ENCODE measurements around the gene TRMT11. TPM values are rescaled to one million over a fixed set of nuclear protein-coding genes. Genes with fewer than 3 reads are reported as not detected.

TRMT11 gene
- polyA plus RNA-seq, 1 donor (not counting 4 experiments of a cell fraction or from before 2014, with no cell fraction given) = 23.0 TPM

- no peaks in the 10 kb centered on the region for H3K9me1 ChIP-seq (ENCODE audit: control insufficient read depth, extremely low read depth, insufficient read depth, low read length)
- no peaks in the 10 kb centered on the region for H3K9me3 ChIP-seq (ENCODE audit: control insufficient read depth, low read depth, low read length)
- H3K4me2 ChIP-seq (ENCODE audit: control insufficient read depth, extremely low read depth, insufficient read depth, low read depth, low read length) = no peak overlapping the region
- no peak overlapping the region for H3K27ac ChIP-seq (ENCODE audit: control insufficient read depth, insufficient read depth, low read length)
- no peaks in the 10 kb centered on the region for H3K4me1 ChIP-seq (ENCODE audit: control insufficient read depth, extremely low read depth, insufficient read depth, low read length)
- H3K79me2 ChIP-seq (ENCODE audit: control insufficient read depth, insufficient read depth, low read length) = no peaks in the 10 kb centered on the region
- no peak for FAIRE-seq
- H4K20me1 ChIP-seq (ENCODE audit: control insufficient read depth, extremely low read depth, insufficient read depth, low read length) = no peaks in the 10 kb centered on the region
- dilution Hi-C loops (cut with MboI; ENCODE audit: extremely low pct_ligation_motif_present, low sequenced_read_pairs) = no loop called here
- no peak for DNase-seq (ENCODE audit: low read depth, low spot score)
- H3K27me3 ChIP-seq (ENCODE audit: control insufficient read depth, extremely low read depth, insufficient read depth, low read length) = no peaks in the 10 kb centered on the region
- H2AFZ ChIP-seq (ENCODE audit: control insufficient read depth, low read length) = no peak overlapping the region
- no peaks in the 10 kb centered on the region for H3K36me3 ChIP-seq (ENCODE audit: control insufficient read depth in 2 of 2, extremely low read depth in 1 of 2, insufficient read depth in 2 of 2, low read length in 2 of 2)
- H3K4me3 ChIP-seq (ENCODE audit: control insufficient read depth in 2 of 3, extremely low read depth in 1 of 3, insufficient read depth in 2 of 3, low read depth in 1 of 3, low read length in 3 of 3) = no peak overlapping the region
- TF ChIP-seq EZH2 (IDR thresholded peaks at IDR 0.05; ENCODE audit: low read length) (no peak), CTCF (optimal IDR thresholded peaks at IDR 0.05 in 1 of 3, IDR thresholded peaks at IDR 0.05 in 1 of 3, conservative IDR thresholded peaks at IDR 0.05 in 1 of 3; ENCODE audit: extremely low read depth in 1 of 3, insufficient read depth in 2 of 3, low read length in 3 of 3) (no peak)
- no peak overlapping the region for H3K9ac ChIP-seq (ENCODE audit: control insufficient read depth, extremely low read depth, insufficient read depth, low read length)
These were observed 86.5 kb downstream of the TRMT11 start for GRCh38 chr6:126072834-126073233.

GRCh38 chr6:126075335-126076071 lies 89.2 kb downstream of the TRMT11 start:
- Histone ChIP-seq H3K4me2 (ENCODE audit: control insufficient read depth, extremely low read depth, insufficient read depth, low read depth, low read length) (no peak overlapping the region), H3K4me1 (ENCODE audit: control insufficient read depth, extremely low read depth, insufficient read depth, low read length) (no peaks in the 10 kb centered on the region), H3K27ac (ENCODE audit: control insufficient read depth, insufficient read depth, low read length) (no peak overlapping the region), H3K4me3 (ENCODE audit: control insufficient read depth in 2 of 3, extremely low read depth in 1 of 3, insufficient read depth in 2 of 3, low read depth in 1 of 3, low read length in 3 of 3) (no peak overlapping the region), H3K9me3 (ENCODE audit: control insufficient read depth, low read depth, low read length) (no peaks in the 10 kb centered on the region), H3K79me2 (ENCODE audit: control insufficient read depth, insufficient read depth, low read length) (no peaks in the 10 kb centered on the region), H4K20me1 (ENCODE audit: control insufficient read depth, extremely low read depth, insufficient read depth, low read length) (no peaks in the 10 kb centered on the region), H3K36me3 (ENCODE audit: control insufficient read depth in 2 of 2, extremely low read depth in 1 of 2, insufficient read depth in 2 of 2, low read length in 2 of 2) (no peaks in the 10 kb centered on the region), H3K9me1 (ENCODE audit: control insufficient read depth, extremely low read depth, insufficient read depth, low read length) (no peaks in the 10 kb centered on the region), H2AFZ (ENCODE audit: control insufficient read depth, low read length) (no peak overlapping the region), H3K27me3 (ENCODE audit: control insufficient read depth, extremely low read depth, insufficient read depth, low read length) (no peaks in the 10 kb centered on the region), H3K9ac (ENCODE audit: control insufficient read depth, extremely low read depth, insufficient read depth, low read length) (no peak overlapping the region)
- no peak for TF ChIP-seq CTCF (optimal IDR thresholded peaks at IDR 0.05 in 1 of 3, IDR thresholded peaks at IDR 0.05 in 1 of 3, conservative IDR thresholded peaks at IDR 0.05 in 1 of 3; ENCODE audit: extremely low read depth in 1 of 3, insufficient read depth in 2 of 3, low read length in 3 of 3)
- TF ChIP-seq EZH2 (IDR thresholded peaks at IDR 0.05; ENCODE audit: low read length) = no peak
- DNase-seq (ENCODE audit: low read depth, low spot score) (no peak), FAIRE-seq (no peak)
- dilution Hi-C loops (cut with MboI; ENCODE audit: extremely low pct_ligation_motif_present, low sequenced_read_pairs) = no loop called here
